Measurements from ENCODE around the gene PIP5K1B. TPM values are rescaled to one million over a fixed set of nuclear protein-coding genes. Genes with fewer than 3 reads are reported as not detected.

Gene PIP5K1B
- total RNA-seq, 1 donor from 2014 or later, result under 0.01 TPM

- no peak for DNase-seq (ENCODE audit: low read depth in 2 of 2)
These were observed 66.3 kb downstream of the PIP5K1B start for GRCh38 chr9:68771376-68771775.

GRCh38 chr9:68775003-68775730, 70.1 kb downstream of the PIP5K1B start:
- no peak for DNase-seq (ENCODE audit: low read depth in 2 of 2)

- no peak for DNase-seq (ENCODE audit: low read depth in 2 of 2)
These were observed 72.2 kb downstream of the PIP5K1B start for GRCh38 chr9:68777070-68777763.

- DNase-seq (ENCODE audit: low read depth in 2 of 2), result no peak
These were observed 73.6 kb downstream of the PIP5K1B start for GRCh38 chr9:68778635-68779034.

GRCh38 chr9:68779558-68780379, 74.7 kb downstream of the PIP5K1B start:
- peak; percentile 89 to 95 for DNase-seq (ENCODE audit: low read depth in 2 of 2)

- DNase-seq (ENCODE audit: low read depth in 2 of 2), result no peak
These were observed 75.3 kb downstream of the PIP5K1B start for GRCh38 chr9:68780380-68780712.

- peak in 1 of 2 donors; percentile 12 for DNase-seq (ENCODE audit: low read depth in 2 of 2)
These were observed 75.7 kb downstream of the PIP5K1B start for GRCh38 chr9:68780720-68781119.

- DNase-seq (ENCODE audit: low read depth in 2 of 2), result peak; percentile 40 to 48
These were observed 76.9 kb downstream of the PIP5K1B start for GRCh38 chr9:68781928-68782327.

- no peak for DNase-seq (ENCODE audit: low read depth in 2 of 2)
These were observed 77.5 kb downstream of the PIP5K1B start for GRCh38 chr9:68782546-68782945.

- DNase-seq (ENCODE audit: low read depth in 2 of 2), result peak in 1 of 2 donors; percentile 48
These were observed 80.9 kb downstream of the PIP5K1B start for GRCh38 chr9:68785965-68786364.

GRCh38 chr9:68791169-68791568, 86.1 kb downstream of the PIP5K1B start:
- DNase-seq (ENCODE audit: low read depth in 2 of 2), result no peak

GRCh38 chr9:68793605-68794343, 88.7 kb downstream of the PIP5K1B start:
- no peak for DNase-seq (ENCODE audit: low read depth in 2 of 2)

- no peak for DNase-seq (ENCODE audit: low read depth in 2 of 2)
These were observed 89.9 kb downstream of the PIP5K1B start for GRCh38 chr9:68794898-68795297.

- DNase-seq (ENCODE audit: low read depth in 2 of 2), result no peak
These were observed 90.4 kb downstream of the PIP5K1B start for GRCh38 chr9:68795411-68795810.

- DNase-seq (ENCODE audit: low read depth in 2 of 2), result no peak
These were observed 92.1 kb downstream of the PIP5K1B start for GRCh38 chr9:68797116-68797515.

- no peak for DNase-seq (ENCODE audit: low read depth in 2 of 2)
These were observed 93.4 kb downstream of the PIP5K1B start for GRCh38 chr9:68798423-68798822.

- no peak for DNase-seq (ENCODE audit: low read depth in 2 of 2)
These were observed 95.8 kb downstream of the PIP5K1B start for GRCh38 chr9:68800836-68801235.

GRCh38 chr9:68802525-68803015, 97.5 kb downstream of the PIP5K1B start:
- no peak for DNase-seq (ENCODE audit: low read depth in 2 of 2)

GRCh38 chr9:68804911-68805889, 100.2 kb downstream of the PIP5K1B start:
- no peak for DNase-seq (ENCODE audit: low read depth in 2 of 2)

GRCh38 chr9:68805890-68806517, 101.0 kb downstream of the PIP5K1B start:
- no peak for DNase-seq (ENCODE audit: low read depth in 2 of 2)
